Stomach (tissue), 4 donors: ENCODE results near the gene ARID3A.

ENCODE experiments used
- CTCF ChIP-seq, 7 experiments: fragments of 450-650 bp in 4 of 7; fragments of 200-600 bp in 3 of 7; sonication (generic) in 3 of 7; IDR thresholded peaks; one replicate each; pipeline ENCODE4 v1.5.1; 2016 to 2019; ENCODE audit warnings: antibody characterized with exemption in 7 of 7, control low read depth in 2 of 7, mild to moderate bottlenecking in 1 of 7
- POLR2AphosphoS5 ChIP-seq, 3 donors: sonication (generic); formaldehyde crosslinking; IDR thresholded peaks; one replicate each; pipeline ENCODE4 v1.6.1; 2016; ENCODE audit warnings: antibody characterized with exemption in 3 of 3

GRCh38 chr19:1009981-1010538 lies 84.2 kb downstream of the ARID3A start:
- TF ChIP-seq POLR2AphosphoS5 (IDR thresholded peaks at IDR 0.05) (no peak), CTCF (IDR thresholded peaks at IDR 0.05) (no peak)
